Neural progenitor cell (in vitro differentiated cells): ENCODE results near the gene MCCD1. TPM values are rescaled to one million over a fixed set of nuclear protein-coding genes. Genes with fewer than 3 reads are reported as not detected.

ENCODE experiments used
- DNase-seq: peaks from one replicate; pipeline ENCODE4 v3.0.0-alpha.2; 2016; ENCODE audit warnings: low spot score
- H2AFZ ChIP-seq: fragments of 200-600 bp; sonication (generic); replicated peaks from 2 replicates; pipeline ENCODE4 v1.6.1; 2016; ENCODE audit warnings: antibody characterized with exemption
- H3F3A ChIP-seq: fragments of 200-600 bp; sonication (generic); 2 replicates; pipeline ENCODE4 v1.6.1; 2016; ENCODE audit warnings: antibody characterized with exemption, low read depth
- H3K27ac ChIP-seq: fragments of 200-600 bp; sonication (generic); 2 replicates; pipeline ENCODE4 v1.5.1; 2016; ENCODE audit warnings: mild to moderate bottlenecking
- H3K27me3 ChIP-seq: fragments of 200-600 bp; sonication (generic); 2 replicates; pipeline ENCODE4 v1.6.1; 2016; ENCODE audit warnings: mild to moderate bottlenecking, moderate library complexity
- H3K36me3 ChIP-seq: fragments of 200-600 bp; sonication (generic); 2 replicates; pipeline ENCODE4 v1.5.1; 2016
- H3K4me1 ChIP-seq: fragments of 200-600 bp; sonication (generic); 2 replicates; pipeline ENCODE4 v1.6.1; 2016; ENCODE audit warnings: mixed run types
- H3K4me2 ChIP-seq: fragments of 200-600 bp; sonication (generic); 2 replicates; pipeline ENCODE4 v1.6.1; 2016
- H3K4me3 ChIP-seq: fragments of 200-600 bp; sonication (generic); 2 replicates; pipeline ENCODE4 v1.5.1; 2016
- H3K79me2 ChIP-seq: fragments of 200-600 bp; sonication (generic); 2 replicates; pipeline ENCODE4 v1.6.1; 2016; ENCODE audit warnings: low read depth
- H3K9ac ChIP-seq: fragments of 200-600 bp; sonication (generic); 2 replicates; pipeline ENCODE4 v1.6.1; 2016
- H3K9me3 ChIP-seq: fragments of 200-600 bp; sonication (generic); 2 replicates; pipeline ENCODE4 v1.5.1; 2016; ENCODE audit warnings: low read depth
- H4K20me1 ChIP-seq: fragments of 200-600 bp; sonication (generic); 2 replicates; pipeline ENCODE4 v1.6.1; 2016; ENCODE audit warnings: low read depth
- H3K27ac Mint-ChIP-seq: 3 replicates; pipeline ENCODE4 v1.8.0; 2021; ENCODE audit warnings: mixed read lengths
- H3K27me3 Mint-ChIP-seq: 2 replicates; pipeline ENCODE4 v1.8.0; 2022; ENCODE audit warnings: low read depth, mild to moderate bottlenecking, inconsistent platforms, moderate library complexity, mixed read lengths; ENCODE audit not compliant: insufficient read depth
- H3K36me3 Mint-ChIP-seq: 3 replicates; pipeline ENCODE4 v1.8.0; 2021; ENCODE audit warnings: mixed read lengths
- H3K4me1 Mint-ChIP-seq: 3 replicates; pipeline ENCODE4 v1.8.0; 2021; ENCODE audit warnings: mixed read lengths
- H3K4me3 Mint-ChIP-seq: 3 replicates; pipeline ENCODE4 v1.8.0; 2021; ENCODE audit warnings: mild to moderate bottlenecking, moderate library complexity, mixed read lengths
- H3K9me3 Mint-ChIP-seq: 3 replicates; pipeline ENCODE4 v1.8.0; 2020; ENCODE audit warnings: mixed read lengths
- EZH2 ChIP-seq: fragments of 200-600 bp; sonication (generic); IDR thresholded peaks from 2 replicates; pipeline ENCODE4 v1.6.1; 2017; ENCODE audit warnings: antibody characterized with exemption, mild to moderate bottlenecking, moderate library complexity
- EZH2phosphoT487 ChIP-seq: fragments of 200-600 bp; sonication (generic); IDR thresholded peaks from 2 replicates; pipeline ENCODE4 v1.6.1; 2017; ENCODE audit warnings: antibody characterized with exemption
- total RNA-seq: library from RNA; depleted of rRNA; stranded (reverse); fragments of >200 nt; gene quantifications from 2 replicates; pipeline ENCODE4 v1.2.3, GENCODE V29; 2015; ENCODE audit warnings: low replicate concordance
- TF ChIP-seq, protein P1 (sequence below): fragments of 200-600 bp; sonication (generic); IDR thresholded peaks from 2 replicates; pipeline ENCODE4 v1.5.1; 2017; ENCODE audit warnings: antibody characterized with exemption, mild to moderate bottlenecking

The MCCD1 gene
- total RNA-seq, 1 donor from 2014 or later: not detected

GRCh38 chr6:31559958-31560696, 31.4 kb downstream of the MCCD1 start:
- Mint-ChIP-seq H3K4me1 (no peaks in the 10 kb centered on the region), H3K27ac (no peak overlapping the region), H3K36me3 (peaks cover 12% of the 10 kb centered on the region), H3K4me3 (no peak overlapping the region), H3K9me3 (no peaks in the 10 kb centered on the region), H3K27me3 (no peaks in the 10 kb centered on the region)
- TF ChIP-seq EZH2: no peak
- TF ChIP-seq EZH2phosphoT487: no peak
- TF ChIP-seq, protein P1, sequence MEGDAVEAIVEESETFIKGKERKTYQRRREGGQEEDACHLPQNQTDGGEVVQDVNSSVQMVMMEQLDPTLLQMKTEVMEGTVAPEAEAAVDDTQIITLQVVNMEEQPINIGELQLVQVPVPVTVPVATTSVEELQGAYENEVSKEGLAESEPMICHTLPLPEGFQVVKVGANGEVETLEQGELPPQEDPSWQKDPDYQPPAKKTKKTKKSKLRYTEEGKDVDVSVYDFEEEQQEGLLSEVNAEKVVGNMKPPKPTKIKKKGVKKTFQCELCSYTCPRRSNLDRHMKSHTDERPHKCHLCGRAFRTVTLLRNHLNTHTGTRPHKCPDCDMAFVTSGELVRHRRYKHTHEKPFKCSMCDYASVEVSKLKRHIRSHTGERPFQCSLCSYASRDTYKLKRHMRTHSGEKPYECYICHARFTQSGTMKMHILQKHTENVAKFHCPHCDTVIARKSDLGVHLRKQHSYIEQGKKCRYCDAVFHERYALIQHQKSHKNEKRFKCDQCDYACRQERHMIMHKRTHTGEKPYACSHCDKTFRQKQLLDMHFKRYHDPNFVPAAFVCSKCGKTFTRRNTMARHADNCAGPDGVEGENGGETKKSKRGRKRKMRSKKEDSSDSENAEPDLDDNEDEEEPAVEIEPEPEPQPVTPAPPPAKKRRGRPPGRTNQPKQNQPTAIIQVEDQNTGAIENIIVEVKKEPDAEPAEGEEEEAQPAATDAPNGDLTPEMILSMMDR: no peak
- Histone ChIP-seq H3F3A (no peaks in the 10 kb centered on the region), H3K9me3 (no peaks in the 10 kb centered on the region), H3K27ac (no peak overlapping the region), H3K27me3 (no peaks in the 10 kb centered on the region), H3K4me2 (no peak overlapping the region), H3K4me1 (no peaks in the 10 kb centered on the region), H3K79me2 (no peaks in the 10 kb centered on the region), H2AFZ (no peak overlapping the region), H3K4me3 (no peak overlapping the region), H4K20me1 (no peaks in the 10 kb centered on the region), H3K36me3 (no peaks in the 10 kb centered on the region), H3K9ac (no peak overlapping the region)
- DNase-seq: no peak

- H3K9me3 Mint-ChIP-seq: no peaks in the 10 kb centered on the region
- Histone ChIP-seq H3K4me3 (no peak overlapping the region), H3K79me2 (no peaks in the 10 kb centered on the region), H3K9me3 (no peaks in the 10 kb centered on the region), H3K4me2 (no peak overlapping the region), H3K4me1 (no peaks in the 10 kb centered on the region), H3K27me3 (no peaks in the 10 kb centered on the region), H3K9ac (no peak overlapping the region), H3K27ac (no peak overlapping the region), H4K20me1 (no peaks in the 10 kb centered on the region), H3F3A (no peaks in the 10 kb centered on the region), H2AFZ (no peak overlapping the region), H3K36me3 (no peaks in the 10 kb centered on the region)
- H3K4me3 Mint-ChIP-seq: no peak overlapping the region
- no peaks in the 10 kb centered on the region for H3K27me3 Mint-ChIP-seq
- no peak for DNase-seq
- TF ChIP-seq EZH2phosphoT487 (no peak), EZH2 (no peak)
- TF ChIP-seq, protein P1: no peak
- peaks cover 12% of the 10 kb centered on the region for H3K36me3 Mint-ChIP-seq
- no peaks in the 10 kb centered on the region for H3K4me1 Mint-ChIP-seq
- H3K27ac Mint-ChIP-seq: no peak overlapping the region
These were observed 31.9 kb downstream of the MCCD1 start for GRCh38 chr6:31560697-31561058.

DNA sequence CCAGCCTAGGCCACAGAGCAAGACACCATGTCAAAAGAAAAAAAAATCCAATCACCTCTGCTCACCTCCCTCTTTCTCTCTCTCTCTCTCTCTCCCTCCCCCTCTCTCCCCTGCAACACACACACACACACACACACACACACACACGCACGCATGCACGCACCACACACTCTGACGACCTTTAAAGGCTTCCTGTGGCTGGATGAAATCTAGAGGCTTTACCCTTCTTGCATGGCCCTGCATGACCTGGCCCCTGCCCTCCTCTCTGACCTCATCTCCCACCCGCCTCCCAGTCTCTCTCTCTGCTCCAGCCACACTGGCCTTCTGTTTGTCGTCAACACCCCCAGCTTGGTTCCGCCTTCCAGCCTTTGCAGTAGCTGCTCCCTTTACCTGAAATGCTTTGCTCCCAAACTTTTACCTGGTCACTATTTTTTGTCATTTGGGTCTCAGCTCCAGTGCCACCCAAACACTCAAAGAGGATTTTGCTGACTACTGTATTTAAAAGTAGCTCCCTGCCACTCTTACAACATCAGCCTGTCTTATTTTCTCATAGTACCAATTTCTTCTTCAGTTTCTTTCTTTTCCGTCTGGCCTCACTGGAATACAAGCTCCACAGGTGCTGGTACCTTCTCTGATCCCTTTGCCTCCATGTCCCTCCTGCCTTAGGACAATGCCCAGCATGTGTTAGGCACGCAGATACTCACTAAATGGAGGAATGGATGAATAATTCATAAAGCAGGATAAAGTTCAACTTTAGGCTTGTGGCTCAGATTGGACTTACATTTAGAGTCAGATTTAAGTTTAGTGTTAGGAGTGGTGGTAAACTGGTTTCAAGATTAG, 39.0 kb downstream of the MCCD1 start:
- Mint-ChIP-seq H3K36me3 (no peaks in the 10 kb centered on the region), H3K4me3 (peak overlapping the region; percentile 57), H3K27ac (peak overlapping the region; percentile 0), H3K4me1 (peaks cover 15% of the 10 kb centered on the region), H3K9me3 (no peaks in the 10 kb centered on the region), H3K27me3 (peaks cover 8% of the 10 kb centered on the region)
- TF ChIP-seq, protein P1: no peak
- TF ChIP-seq EZH2phosphoT487 (no peak), EZH2 (no peak)
- peaks cover 6% of the 10 kb centered on the region for H3K4me1 ChIP-seq
- no peaks in the 10 kb centered on the region for H3K9me3 ChIP-seq
- H2AFZ ChIP-seq: peak overlapping the region; percentile 34
- no peak overlapping the region for H3K9ac ChIP-seq
- no peak for DNase-seq
- no peaks in the 10 kb centered on the region for H3F3A ChIP-seq
- H4K20me1 ChIP-seq: no peaks in the 10 kb centered on the region
- H3K4me2 ChIP-seq: peak overlapping the region; percentile 35
- H3K4me3 ChIP-seq: no peak overlapping the region
- no peaks in the 10 kb centered on the region for H3K36me3 ChIP-seq
- H3K27ac ChIP-seq: no peak overlapping the region
- no peaks in the 10 kb centered on the region for H3K27me3 ChIP-seq
- no peaks in the 10 kb centered on the region for H3K79me2 ChIP-seq
